Adipose tissue (tissue), 3 donors: Measurements from ENCODE around the gene PIK3C2A. TPM values are rescaled to one million over a fixed set of nuclear protein-coding genes. Genes with fewer than 3 reads are reported as not detected.
"Not testable (repeated sequence)": the region's sequence is repeated elsewhere in the genome, so short reads cannot be mapped to it uniquely, and the experiment has no call there.

Source experiments
- H3K27ac ChIP-seq: one replicate; pipeline ENCODE4 v1.5.1; 2013; ENCODE audit warnings: low read depth, low read length
- WGBS, 3 donors: extraction: QIAGEN DNeasy Blood & Tissue Kit; methylation state at CpG; one replicate each; pipeline ENCODE4 v1.1.7; 2013; 5-methylcytosine and 5-hydroxymethylcytosine counted together
- polyA plus RNA-seq, 3 donors: library from polyadenylated mRNA; stranded (reverse); fragments of 200-250 nt; gene quantifications; one replicate each; pipeline ENCODE4 v1.2.3, GENCODE V29; 2013
- donor health status: healthy with polysubstance abuse.
- donor health status: Bipolar disorder and iron deficiency.
- donor health status: healthy.

Gene PIK3C2A
- 10 to 100 TPM in 2 of 3 donors, 1 to 10 TPM in 1; 6.2 to 16.8 (median 11.5) TPM for polyA plus RNA-seq

- 1% methylated on average over 70 to 72 of the region's 72 CpGs for WGBS, 3 donors
- H3K27ac ChIP-seq = peak within 1 kb of the TSS; percentile 62
These were observed at the start of gene PIK3C2A for GRCh38 chr11:17207317-17208256. TSS of gene PIK3C2A (minus strand) at chr11:17207986. CDS start at chr11:17169741, 38,245 bp downstream.

- H3K27ac ChIP-seq = no peak overlapping the region
- WGBS, 3 donors = 40 to 76% (median 63%) methylated on average over 1 of the region's 1 CpG
These were observed 49.4 kb upstream of the PIK3C2A start for GRCh38 chr11:17257196-17257595.

GRCh38 chr11:17256512-17256911 is 48.7 kb upstream of the PIK3C2A start:
- WGBS, 3 donors = 65 to 80% (median 74%) methylated on average over 3 of the region's 3 CpGs
- H3K27ac ChIP-seq = no peak overlapping the region

GRCh38 chr11:17252704-17253103 is 44.9 kb upstream of the PIK3C2A start:
- WGBS, 3 donors = 69 to 97% (median 84%) methylated on average over 4 of the region's 4 CpGs
- no peak overlapping the region for H3K27ac ChIP-seq

- no peak overlapping the region for H3K27ac ChIP-seq
These were observed 43.0 kb upstream of the PIK3C2A start for GRCh38 chr11:17250561-17251350.

- H3K27ac ChIP-seq = no peak overlapping the region
- WGBS, 3 donors = 61 to 83% (median 66%) methylated on average over 2 of the region's 2 CpGs
These were observed 36.3 kb upstream of the PIK3C2A start for GRCh38 chr11:17244046-17244445.

- WGBS, 3 donors = 87 to 95% (median 91%) methylated on average over 2 of the region's 4 CpGs
- H3K27ac ChIP-seq = not testable (repeated sequence)
These were observed 35.2 kb upstream of the PIK3C2A start for GRCh38 chr11:17242954-17243353.

- no peak overlapping the region for H3K27ac ChIP-seq
These were observed 33.0 kb upstream of the PIK3C2A start for GRCh38 chr11:17240780-17241179.

- 86 to 89% (median 87%) methylated on average over 4 of the region's 4 CpGs for WGBS, 3 donors
- H3K27ac ChIP-seq = not testable (repeated sequence)
These were observed 32.1 kb upstream of the PIK3C2A start for GRCh38 chr11:17239927-17240326.

GRCh38 chr11:17238377-17238776 is 30.6 kb upstream of the PIK3C2A start:
- WGBS, 3 donors = 55 to 68% (median 67%) methylated on average over 3 of the region's 3 CpGs
- H3K27ac ChIP-seq = no peak overlapping the region

- no peak overlapping the region for H3K27ac ChIP-seq
These were observed 25.3 kb upstream of the PIK3C2A start for GRCh38 chr11:17233101-17233500.

GRCh38 chr11:17230867-17231851 is 23.4 kb upstream of the PIK3C2A start:
- H3K27ac ChIP-seq = no peak overlapping the region
- 56 to 70% (median 65%) methylated on average over 3 of the region's 3 CpGs for WGBS, 3 donors

- H3K27ac ChIP-seq = no peak overlapping the region
- 68 to 74% (median 73%) methylated on average over 7 of the region's 7 CpGs for WGBS, 3 donors
These were observed 21.8 kb upstream of the PIK3C2A start for GRCh38 chr11:17229481-17230152.

- 93 to 96% (median 94%) methylated on average over 35 to 38 of the region's 38 CpGs for WGBS, 3 donors
- H3K27ac ChIP-seq = not testable (repeated sequence)
These were observed 20.6 kb upstream of the PIK3C2A start for GRCh38 chr11:17228186-17228925.

- 65 to 89% (median 69%) methylated on average over 2 of the region's 2 CpGs for WGBS, 3 donors
- no peak overlapping the region for H3K27ac ChIP-seq
These were observed 16.9 kb upstream of the PIK3C2A start for GRCh38 chr11:17224727-17225126.

- 61 to 96% (median 69%) methylated on average over 1 of the region's 1 CpG for WGBS, 3 donors
These were observed 14.2 kb upstream of the PIK3C2A start for GRCh38 chr11:17221968-17222367.

GRCh38 chr11:17219016-17219415 is 11.2 kb upstream of the PIK3C2A start:
- H3K27ac ChIP-seq = no peak overlapping the region

More at GRCh38 chr11:17221968-17222367, 14.2 kb upstream of the PIK3C2A start:
- no peak overlapping the region for H3K27ac ChIP-seq

More at GRCh38 chr11:17219016-17219415, 11.2 kb upstream of the PIK3C2A start:
- 78 to 84% (median 83%) methylated on average over 2 of the region's 2 CpGs for WGBS, 3 donors
